Astrocyte of the hippocampus (primary cell): ENCODE results near the gene SEC24D.
"Not testable (repeated sequence)": the region's sequence is repeated elsewhere in the genome, so short reads cannot be mapped to it uniquely, and the experiment has no call there.

Experiments
- DNase-seq: peaks from one replicate; pipeline ENCODE4 v3.0.0; 2011; ENCODE audit warnings: low read depth, low spot score

The SEC24D gene

DNA sequence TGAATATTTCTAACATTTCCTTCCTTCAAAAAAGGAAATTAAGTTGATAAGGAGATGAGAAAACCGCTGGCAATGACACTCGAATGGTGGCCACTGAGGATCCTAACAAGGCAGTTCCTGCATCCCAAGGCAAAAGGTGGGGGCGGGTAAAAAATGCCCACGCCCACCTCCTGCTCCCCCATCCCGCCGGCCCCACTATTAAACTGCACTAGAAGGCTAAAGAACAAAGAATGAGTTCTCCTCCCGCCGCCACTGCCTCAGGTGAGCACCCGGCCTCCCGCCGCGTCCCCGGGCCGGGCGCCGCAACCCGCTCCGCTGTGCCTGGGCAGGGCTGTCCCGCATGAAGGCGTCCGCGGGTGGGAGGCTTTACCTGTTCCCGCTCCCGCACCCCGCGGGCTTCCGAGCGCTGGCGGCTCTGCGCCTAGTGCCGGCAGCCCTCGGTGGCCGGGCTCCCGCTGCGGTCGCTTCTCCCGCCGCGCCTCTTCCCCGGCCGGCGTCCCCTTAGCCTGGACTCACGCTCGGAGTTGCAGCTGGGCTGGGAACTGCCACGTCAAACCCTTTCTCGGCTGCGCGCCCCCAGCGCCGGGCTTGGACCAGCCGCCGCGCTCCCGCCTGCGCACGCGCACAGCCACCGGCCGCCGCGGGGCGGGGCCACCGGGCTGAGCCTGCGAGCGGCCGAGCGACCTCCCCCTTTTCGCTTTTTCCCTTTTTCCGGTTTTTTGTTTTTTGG lies at the start of gene SEC24D:
Gene SEC24D, minus strand, starts transcription at position 556 of the 730 bp plus-strand sequence. CDS start 2,430 bp downstream, outside the sequence.
- peak; percentile 97 for DNase-seq

GRCh38 chr4:118884716-118885115 lies 48.8 kb upstream of the SEC24D start:
- DNase-seq = no peak

DNA sequence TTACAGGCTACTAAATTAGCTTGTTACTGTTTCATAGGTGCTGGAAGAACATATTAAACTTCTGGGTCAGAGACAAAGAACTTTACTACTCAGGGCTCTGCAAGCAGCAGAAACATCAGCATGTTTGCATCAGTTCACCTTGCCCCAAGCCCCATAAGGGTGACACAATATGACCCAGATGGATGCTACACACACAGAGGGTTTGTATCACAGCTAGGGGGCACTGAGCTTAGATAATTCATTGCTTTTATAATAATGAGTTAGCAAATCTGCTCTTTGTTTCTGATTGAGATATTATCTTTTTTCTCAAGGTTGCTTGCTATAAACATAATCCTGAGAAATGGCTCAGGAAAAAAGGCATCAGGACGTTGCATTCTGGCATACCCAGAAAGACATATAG lies 47.9 kb upstream of the SEC24D start:
- DNase-seq = no peak

DNA sequence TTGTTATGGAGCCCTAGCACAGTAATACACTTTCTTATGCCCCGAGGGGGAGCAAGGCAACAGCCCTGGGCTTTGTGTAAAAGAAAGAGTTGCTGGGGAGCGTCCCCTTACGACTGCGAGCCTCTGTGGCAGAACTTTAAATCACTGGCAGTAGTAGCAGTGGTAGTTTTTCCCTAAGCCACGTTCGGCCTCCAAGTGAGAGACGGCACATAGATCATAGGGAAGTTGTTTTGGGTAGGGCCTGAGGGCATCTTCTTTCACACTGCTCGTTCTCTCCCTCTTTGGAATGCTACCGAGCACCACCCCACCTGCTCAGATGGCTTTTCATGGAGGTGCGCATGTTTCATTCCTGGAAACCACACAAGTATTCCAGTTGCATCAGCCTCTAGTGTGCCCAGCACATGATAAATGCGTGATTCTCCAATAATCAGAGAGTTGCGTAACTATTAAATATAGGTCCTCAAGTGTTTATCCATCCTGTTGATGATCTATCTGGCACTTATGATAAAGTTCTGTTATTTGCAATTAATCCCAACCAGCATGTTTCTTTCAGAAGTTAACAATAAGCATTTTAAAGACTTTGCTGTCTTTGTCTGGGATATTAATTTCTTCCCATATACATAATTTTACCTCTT lies 45.7 kb upstream of the SEC24D start:
- DNase-seq = no peak

DNA sequence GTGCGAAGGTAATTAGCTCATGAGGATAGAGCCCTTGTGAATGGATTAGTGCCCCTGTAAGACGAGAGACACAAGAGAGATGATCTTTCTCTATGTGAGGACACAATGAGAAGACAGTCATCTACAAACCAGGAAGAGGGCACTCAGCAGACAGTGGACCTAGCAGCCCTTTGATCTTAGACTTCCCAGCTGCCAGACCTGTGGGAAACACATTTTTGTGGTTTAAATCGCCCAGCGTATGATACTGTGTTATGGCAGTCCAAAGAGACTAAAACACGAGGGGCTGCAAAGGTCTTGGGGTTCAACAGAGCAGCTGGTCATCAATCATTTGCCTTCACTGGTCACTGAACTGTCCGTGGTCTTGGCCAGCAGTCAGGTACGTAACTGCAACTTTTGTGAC lies 43.5 kb upstream of the SEC24D start:
- no peak for DNase-seq

DNA sequence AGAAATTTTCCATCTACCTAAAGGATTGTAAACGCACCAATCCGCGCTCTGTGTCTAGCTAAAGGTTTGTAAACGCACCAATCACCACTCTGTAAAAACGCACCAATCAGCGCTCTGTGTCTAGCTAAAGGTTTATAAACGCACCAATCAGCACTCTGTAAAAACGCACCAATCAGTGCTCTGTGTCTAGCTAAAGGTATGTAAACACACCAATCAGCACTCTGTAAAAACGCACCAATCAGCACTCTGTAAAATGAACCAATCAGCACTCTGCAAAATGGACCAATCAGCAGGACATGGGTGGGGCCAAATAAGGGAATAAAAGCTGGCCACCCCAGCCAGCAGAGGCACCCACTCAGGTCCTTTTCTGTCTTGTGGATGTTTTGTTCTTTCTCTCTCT lies 42.6 kb upstream of the SEC24D start:
- not testable (repeated sequence) for DNase-seq

GRCh38 chr4:118877797-118878196 lies 41.9 kb upstream of the SEC24D start:
- no peak for DNase-seq

DNA sequence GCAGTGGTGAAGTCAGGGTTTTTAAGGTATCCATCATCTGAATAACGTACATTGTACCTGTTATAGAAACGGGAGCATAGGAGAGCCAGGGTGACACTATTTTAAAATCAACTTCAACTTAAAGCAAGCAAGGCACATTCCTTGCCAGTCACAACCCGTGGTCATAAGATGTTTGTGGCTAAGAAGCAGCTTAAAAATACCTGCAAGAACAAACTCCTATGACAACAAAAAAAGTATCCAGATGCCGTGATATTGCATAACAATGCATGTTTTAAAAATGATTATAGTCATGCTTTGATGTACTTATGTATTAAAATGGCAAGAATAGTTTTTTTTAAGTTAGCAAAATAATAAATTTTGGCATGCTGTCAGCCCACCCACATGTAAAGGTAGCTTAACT lies 36.3 kb upstream of the SEC24D start:
- DNase-seq = peak; percentile 20

- peak; percentile 61 for DNase-seq
These were observed 33.9 kb upstream of the SEC24D start for GRCh38 chr4:118869808-118870342.

DNA sequence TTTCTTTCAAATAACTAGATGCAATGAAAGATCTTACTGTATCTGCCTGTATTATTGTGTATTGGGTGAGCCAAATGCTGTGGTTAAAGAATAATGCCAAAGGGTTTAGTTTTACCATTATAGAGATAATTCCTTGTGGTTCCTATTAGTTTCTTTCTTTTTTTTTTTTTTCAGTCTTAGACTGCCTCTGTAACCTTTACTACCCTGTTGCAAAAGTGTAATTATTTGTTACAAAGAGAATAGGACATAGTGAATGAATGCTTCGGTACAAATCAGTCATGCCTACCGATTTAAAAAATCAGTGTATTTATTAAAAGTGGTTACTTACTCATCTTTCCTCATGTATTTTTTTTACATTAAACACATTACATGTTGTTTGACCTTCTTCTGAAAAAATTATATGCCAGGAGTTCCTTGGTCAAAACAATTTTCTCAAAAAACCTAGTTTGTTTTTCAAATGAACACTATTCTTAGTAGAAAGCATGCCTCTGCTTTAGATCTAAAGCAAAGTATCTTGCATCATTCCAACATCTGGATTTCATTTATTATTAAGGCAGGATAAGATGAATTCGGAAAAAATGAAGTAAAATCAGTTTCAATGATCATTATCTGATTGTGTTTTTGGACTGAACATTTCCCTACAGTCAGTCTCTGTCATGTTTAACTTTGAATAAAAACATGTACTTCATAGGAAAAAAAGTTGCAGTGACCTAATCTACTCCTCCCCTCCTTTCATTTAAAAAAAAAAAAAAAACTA lies 31.6 kb upstream of the SEC24D start:
- no peak for DNase-seq

- DNase-seq = no peak
These were observed 30.5 kb upstream of the SEC24D start for GRCh38 chr4:118866442-118866841.

GRCh38 chr4:118865091-118865708 lies 29.3 kb upstream of the SEC24D start:
- peak; percentile 65 for DNase-seq

- no peak for DNase-seq
These were observed 22.9 kb upstream of the SEC24D start for GRCh38 chr4:118858779-118859178.

- peak; percentile 19 for DNase-seq
These were observed 21.8 kb upstream of the SEC24D start for GRCh38 chr4:118857760-118858159.

DNA sequence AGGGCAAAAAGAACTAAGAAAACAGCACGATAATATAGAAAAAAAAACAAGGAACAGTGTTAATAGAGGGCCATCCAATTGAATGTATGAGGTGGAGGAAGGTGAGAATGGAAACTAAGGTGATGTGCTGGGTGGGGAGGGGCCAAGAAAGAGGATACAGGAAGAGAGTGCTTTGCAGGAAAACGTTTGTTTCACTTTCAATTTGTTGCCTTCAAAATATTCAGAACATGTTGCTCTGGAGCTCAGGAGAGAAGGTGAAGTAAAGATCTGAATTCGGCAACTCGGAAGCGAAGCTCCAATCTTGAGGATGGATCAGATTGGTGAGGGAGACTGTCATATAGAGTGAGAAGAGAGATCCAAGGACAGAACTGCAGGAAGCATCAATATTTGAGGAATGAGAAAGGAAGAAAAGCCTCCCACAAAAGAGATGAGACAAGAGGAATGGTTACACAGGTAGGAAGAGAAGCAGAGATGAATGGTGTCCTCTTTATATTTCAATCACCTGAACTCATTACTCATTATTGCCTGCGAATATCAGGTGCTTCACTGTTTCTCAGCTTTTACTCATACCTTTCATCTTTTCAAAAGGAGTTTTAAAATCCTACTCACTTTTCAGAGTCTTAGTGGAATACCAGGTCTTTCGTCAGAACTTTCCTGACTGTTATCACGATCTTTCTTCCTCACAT lies 14.7 kb upstream of the SEC24D start:
- no peak for DNase-seq

DNA sequence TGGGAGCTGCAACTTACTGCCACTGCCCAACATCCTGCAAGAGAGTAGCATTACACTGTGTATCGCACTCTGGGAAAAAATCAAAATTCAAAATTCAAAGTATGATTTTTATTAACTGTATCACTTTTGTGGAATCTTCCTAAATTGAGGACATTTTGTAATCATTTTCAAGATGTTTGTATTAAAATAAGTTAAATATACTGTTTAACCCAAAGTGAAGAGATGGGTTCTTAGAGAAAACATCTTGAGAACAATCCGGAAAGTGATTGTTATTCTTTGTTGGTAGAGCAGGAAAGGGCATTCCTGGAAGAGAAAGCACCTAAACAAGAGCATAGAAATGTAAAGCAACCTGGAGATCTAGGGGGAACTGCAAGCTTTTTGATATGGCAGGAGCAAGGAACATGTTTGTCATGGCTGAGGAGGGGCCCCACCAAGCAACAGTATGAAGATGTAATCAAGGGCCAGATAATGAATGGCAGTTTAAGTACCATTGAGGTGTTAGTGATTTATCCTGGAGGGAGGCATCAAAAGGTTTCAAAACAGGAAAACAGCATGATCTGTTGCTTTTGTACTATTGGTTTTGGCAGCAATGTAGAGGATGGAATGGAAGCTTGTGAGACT lies 14.1 kb upstream of the SEC24D start:
- no peak for DNase-seq

- DNase-seq = no peak
These were observed 13.0 kb upstream of the SEC24D start for GRCh38 chr4:118848901-118849300.

DNA sequence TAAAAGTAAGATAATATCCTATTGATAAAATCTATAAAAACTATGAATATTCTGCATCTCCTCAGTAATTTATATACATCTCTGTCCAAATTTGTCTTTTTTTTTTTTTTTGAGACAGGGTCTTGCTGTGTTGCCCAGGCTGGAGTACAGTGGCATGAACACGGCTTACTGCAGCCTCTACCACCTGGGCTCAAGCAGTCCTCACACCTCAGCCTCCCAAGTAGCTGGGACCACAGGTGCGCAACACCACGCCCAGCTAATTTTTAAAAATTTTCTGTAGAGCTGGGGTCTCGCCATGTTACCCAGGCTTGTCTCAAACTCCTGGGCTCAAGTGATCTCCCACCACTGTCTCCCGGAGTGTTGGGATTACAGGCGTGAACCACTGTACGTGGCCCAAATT lies 12.3 kb upstream of the SEC24D start:
- DNase-seq = no peak

- DNase-seq = no peak
These were observed 11.1 kb upstream of the SEC24D start for GRCh38 chr4:118846979-118847378.

GRCh38 chr4:118845552-118846050 lies 9.7 kb upstream of the SEC24D start:
- no peak for DNase-seq

DNA sequence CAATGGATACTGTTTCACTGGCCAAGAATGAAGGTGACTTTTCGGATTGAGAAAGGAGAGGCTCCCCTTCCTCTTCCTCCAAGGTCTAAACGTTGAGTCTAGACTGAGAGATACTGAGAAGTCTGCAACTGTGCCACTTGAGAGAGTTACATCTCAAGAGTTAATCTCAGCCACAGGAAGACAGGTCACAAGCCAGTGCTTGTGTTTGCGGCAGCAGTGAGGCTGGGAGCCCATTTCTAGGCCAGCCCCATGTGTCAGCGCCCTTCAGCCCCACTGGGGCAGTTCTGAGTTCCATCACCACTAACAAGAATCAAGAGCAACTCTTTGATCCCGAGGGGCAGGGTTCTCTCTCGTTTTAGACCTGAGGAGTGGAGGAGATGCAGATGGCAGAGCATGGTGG lies 7.3 kb upstream of the SEC24D start:
- DNase-seq = no peak
